Measurements from ENCODE around the gene MAN1C1. TPM values are rescaled to one million over a fixed set of nuclear protein-coding genes. Genes with fewer than 3 reads are reported as not detected.

The MAN1C1 gene
- total RNA-seq, 4 donors from 2014 or later = 28.1 to 60.4 (median 32.7) TPM

GRCh38 chr1:25622531-25622930, 5.9 kb downstream of the MAN1C1 start:
- no peak overlapping the region for H3K4me3 ChIP-seq (replicated peaks in 1 of 3)
- no peaks in the 10 kb centered on the region for H3K9me3 ChIP-seq
- no peaks in the 10 kb centered on the region for H3K36me3 ChIP-seq
- peak; percentile 40 to 55 for DNase-seq
- TF ChIP-seq CTCF (IDR thresholded peaks at IDR 0.05) (peak in 2 of 6 experiments; percentile 26 to 41), POLR2A (IDR thresholded peaks at IDR 0.05) (no peak)
- 53 to 69% methylated on average over 6 of the region's 6 CpGs for WGBS, 2 donors
- H3K27me3 ChIP-seq = no peaks in the 10 kb centered on the region
- H3K4me1 ChIP-seq = peaks cover 27 to 65% of the 10 kb centered on the region in 2 donors
- intact Hi-C loops (cut with DNase I) = loop anchor here (5.0 to 10.0 kb wide), 2 partner anchors 52 to 110 kb away; no protein-coding TSS in a partner anchor
- H3K27ac ChIP-seq = peak overlapping the region; percentile 41 to 58 (median 46)

- Histone ChIP-seq H3K27ac (peak overlapping the region; percentile 41 to 58 (median 46)), H3K27me3 (no peaks in the 10 kb centered on the region), H3K9me3 (no peaks in the 10 kb centered on the region), H3K4me3 (replicated peaks in 1 of 3) (no peak overlapping the region), H3K36me3 (no peaks in the 10 kb centered on the region), H3K4me1 (peaks cover 26 to 62% of the 10 kb centered on the region in 2 donors)
- TF ChIP-seq POLR2A (IDR thresholded peaks at IDR 0.05) (no peak), CTCF (IDR thresholded peaks at IDR 0.05) (no peak)
- DNase-seq = no peak
- intact Hi-C loops (cut with DNase I) = loop anchor here (5.0 to 10.0 kb wide), 2 partner anchors 52 to 109 kb away; no protein-coding TSS in a partner anchor
- 75 to 84% methylated on average over 4 of the region's 4 CpGs for WGBS, 2 donors
Observed at GRCh38 chr1:25623007-25623406, 6.4 kb downstream of the MAN1C1 start.

- DNase-seq = no peak
- Histone ChIP-seq H3K27me3 (no peaks in the 10 kb centered on the region), H3K9me3 (no peaks in the 10 kb centered on the region), H3K4me3 (replicated peaks in 1 of 3) (no peak overlapping the region), H3K27ac (peak overlapping the region in 2 of 3 donors; percentile 46 to 58), H3K36me3 (no peaks in the 10 kb centered on the region), H3K4me1 (peaks cover 19 to 55% of the 10 kb centered on the region in 2 donors)
- TF ChIP-seq POLR2A (IDR thresholded peaks at IDR 0.05) (no peak), CTCF (IDR thresholded peaks at IDR 0.05) (no peak)
- intact Hi-C loops (cut with DNase I) = loop anchor here (5.0 to 10.0 kb wide), 2 partner anchors 51 to 109 kb away; no protein-coding TSS in a partner anchor
- WGBS, 2 donors = 84 to 85% methylated on average over 4 of the region's 4 CpGs
Observed at GRCh38 chr1:25623731-25624130, 7.1 kb downstream of the MAN1C1 start.

- 68 to 90% methylated on average over 3 of the region's 3 CpGs for WGBS, 2 donors
- no peak overlapping the region for H3K4me3 ChIP-seq (replicated peaks in 1 of 3)
- H3K27ac ChIP-seq = peak overlapping the region in 2 of 3 donors; percentile 46 to 58
- no peak for DNase-seq
- H3K36me3 ChIP-seq = no peaks in the 10 kb centered on the region
- H3K27me3 ChIP-seq = no peaks in the 10 kb centered on the region
- intact Hi-C loops (cut with DNase I) = loop anchor here (5.0 to 10.0 kb wide), 2 partner anchors 51 to 108 kb away; no protein-coding TSS in a partner anchor
- TF ChIP-seq POLR2A (IDR thresholded peaks at IDR 0.05) (no peak), CTCF (IDR thresholded peaks at IDR 0.05) (no peak)
- H3K4me1 ChIP-seq = peaks cover 16 to 51% of the 10 kb centered on the region in 2 donors
- no peaks in the 10 kb centered on the region for H3K9me3 ChIP-seq
Observed at GRCh38 chr1:25624156-25624555, 7.6 kb downstream of the MAN1C1 start.

GRCh38 chr1:25624604-25625003, 8.0 kb downstream of the MAN1C1 start:
- Histone ChIP-seq H3K4me1 (peaks cover 12 to 46% of the 10 kb centered on the region in 2 donors), H3K36me3 (no peaks in the 10 kb centered on the region), H3K4me3 (replicated peaks in 1 of 3) (no peak overlapping the region), H3K27me3 (no peaks in the 10 kb centered on the region), H3K27ac (no peak overlapping the region), H3K9me3 (no peaks in the 10 kb centered on the region)
- intact Hi-C loops (cut with DNase I) = loop anchor here (5.0 to 10.0 kb wide), 2 partner anchors 50 to 108 kb away; no protein-coding TSS in a partner anchor
- no peak for DNase-seq
- 94 to 96% methylated on average over 5 of the region's 5 CpGs for WGBS, 2 donors
- no peak for TF ChIP-seq CTCF (IDR thresholded peaks at IDR 0.05)
- TF ChIP-seq POLR2A (IDR thresholded peaks at IDR 0.05) = no peak
